8988T (cell line): ENCODE results near the gene INPP5K.
A peak's percentile ranks its signal among the peaks of the same experiment; 100 is the strongest.
"Not testable (repeated sequence)": the region's sequence is repeated elsewhere in the genome, so short reads cannot be mapped to it uniquely, and the experiment has no call there.

Experiments used
- DNase-seq: peaks from one replicate; pipeline ENCODE4 v3.0.0; 2011

INPP5K gene

DNA sequence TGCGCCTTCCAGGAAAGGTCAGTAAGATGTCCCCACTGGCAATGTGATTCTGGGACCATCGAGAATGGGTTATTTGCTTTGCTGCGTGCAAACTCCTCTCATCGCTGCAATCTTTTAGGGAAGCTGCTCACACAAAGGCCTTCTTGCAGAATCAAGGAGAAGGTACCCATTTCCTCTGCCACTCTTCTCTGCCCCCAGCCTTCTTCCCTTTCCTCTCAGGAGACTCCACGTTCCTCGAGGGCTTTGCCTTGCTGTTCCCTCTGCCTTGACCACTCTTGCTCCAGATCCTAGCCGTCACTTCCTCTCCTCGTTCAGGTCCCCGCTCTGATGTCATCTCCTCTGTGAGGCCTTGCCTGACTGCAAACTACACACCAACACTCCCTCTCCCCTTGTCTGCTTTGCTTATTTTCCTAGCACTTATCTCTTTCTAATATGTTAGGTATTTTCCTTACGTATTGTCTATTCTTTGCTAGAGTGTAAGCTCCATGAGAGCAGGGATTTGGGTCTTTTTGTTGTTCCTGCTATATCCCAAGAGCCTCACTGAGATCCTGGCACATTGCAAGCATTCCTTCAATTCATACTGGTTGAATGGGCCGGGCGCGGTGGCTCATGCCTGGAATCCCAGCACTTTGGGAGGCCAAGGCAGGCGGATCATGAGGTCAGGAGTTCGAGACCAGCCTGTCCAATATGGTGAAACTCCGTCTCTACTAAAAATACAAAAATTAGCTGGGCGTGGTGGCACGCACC, 55.0 kb downstream of the INPP5K start:
- DNase-seq, result no peak

DNA sequence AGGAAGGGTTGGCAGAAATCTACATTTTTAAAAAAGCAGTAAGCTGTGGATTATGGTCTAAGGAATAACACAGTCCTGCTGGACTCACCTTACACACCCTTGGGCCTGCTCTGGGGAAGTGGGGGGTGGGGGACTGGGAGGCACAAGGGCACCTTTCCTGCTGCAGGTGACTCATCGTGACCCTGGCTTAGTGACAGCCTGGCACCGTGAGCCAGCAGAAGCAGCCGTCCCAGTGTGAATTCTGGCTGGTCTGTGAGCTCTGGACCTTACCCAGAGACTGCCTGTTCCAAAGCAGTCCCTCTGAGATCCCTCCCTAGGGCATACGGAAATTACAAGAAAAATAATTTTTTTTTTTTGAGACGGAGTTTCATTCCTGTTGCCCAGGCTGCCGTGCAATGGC, 56.2 kb downstream of the INPP5K start:
- DNase-seq, result no peak

DNA sequence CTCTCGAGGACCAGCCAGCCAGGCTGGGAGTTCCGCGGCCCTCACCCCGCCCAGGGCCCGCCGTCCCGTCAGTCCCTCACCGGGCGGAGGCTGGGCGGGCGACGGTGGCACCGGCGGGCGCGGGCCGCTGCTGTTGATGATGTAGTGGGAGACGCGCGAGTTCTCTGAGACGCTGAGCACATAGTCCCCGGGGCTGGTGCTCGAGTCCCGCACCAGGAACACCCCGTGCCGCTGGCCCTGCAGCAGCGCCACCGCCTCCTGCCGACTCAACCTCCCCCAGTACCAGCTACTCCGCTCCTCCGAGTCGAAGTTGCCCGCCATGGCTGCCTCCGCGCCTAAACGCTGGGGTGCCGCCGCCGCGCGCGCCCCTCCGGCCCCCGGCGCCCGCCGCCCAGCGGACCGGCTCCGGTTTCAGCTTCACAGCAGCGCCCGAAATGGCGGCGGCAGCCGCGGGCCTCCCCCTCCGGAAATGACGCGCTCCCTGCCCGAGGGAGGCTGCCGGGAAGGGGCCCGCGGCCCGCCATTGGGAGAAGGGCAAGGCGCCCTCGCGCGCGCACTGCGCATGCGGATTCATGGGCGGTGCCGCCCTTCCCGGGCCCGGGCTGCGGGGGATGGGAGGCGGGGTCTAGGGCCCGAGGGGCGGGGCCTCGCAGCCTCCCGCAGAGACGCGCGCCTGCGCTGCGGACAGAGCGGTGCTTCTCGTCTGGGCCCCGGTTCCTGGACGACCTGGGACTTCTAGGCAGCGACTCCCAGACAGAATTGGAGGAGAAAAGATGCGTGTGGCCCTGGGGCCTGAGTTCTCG, 60.4 kb downstream of the INPP5K start, which contains the start of gene CRK:
CRK (minus strand) TSS at position 436 of the 803 bp plus-strand sequence; CDS start at position 321, 115 bp downstream.
- DNase-seq, result peak; percentile 91

DNA sequence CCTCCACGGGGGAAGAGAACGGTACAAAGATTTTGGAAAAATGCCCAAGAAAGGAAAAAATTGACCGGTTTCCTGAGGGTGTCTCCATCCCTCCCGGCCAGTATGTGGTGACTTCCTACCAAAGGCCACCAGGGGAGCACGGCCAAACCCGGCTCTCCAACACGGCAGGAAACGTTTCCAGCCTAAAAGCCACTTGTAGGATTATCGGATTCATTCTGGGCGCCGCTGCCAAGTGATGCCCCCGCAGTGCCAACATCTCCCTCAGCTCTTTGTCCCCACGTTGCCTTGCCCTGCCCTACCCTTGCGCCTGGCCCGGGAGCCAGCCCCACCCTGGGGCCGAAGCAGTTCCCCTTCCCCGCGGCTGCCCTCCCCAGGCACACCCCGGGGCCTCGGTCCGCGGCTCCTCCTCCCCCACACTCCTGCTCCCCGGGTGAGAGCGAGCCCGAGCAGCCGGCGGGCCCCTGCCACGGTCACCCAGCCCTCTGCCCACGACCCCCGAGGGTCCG, 61.1 kb downstream of the INPP5K start:
- peak; percentile 69 for DNase-seq

DNA sequence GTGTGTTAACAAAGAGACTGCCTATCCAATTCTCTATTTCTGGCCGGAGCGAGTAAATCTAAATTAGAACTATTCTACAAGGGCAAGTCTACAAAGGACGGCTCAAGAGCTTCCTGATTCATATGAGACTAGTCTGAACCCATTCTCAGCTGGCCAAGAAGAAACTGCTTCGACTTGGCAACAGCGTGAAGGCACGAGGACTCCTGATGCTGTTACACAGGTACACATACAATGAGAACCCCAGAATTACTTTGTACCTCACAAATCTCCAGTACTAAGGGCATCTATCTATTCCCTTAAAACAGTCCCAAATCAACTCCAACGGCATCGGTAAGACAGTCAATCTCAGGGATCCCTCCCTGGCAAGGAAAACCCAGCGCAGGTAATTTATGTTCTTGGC, 61.9 kb downstream of the INPP5K start:
- no peak for DNase-seq

DNA sequence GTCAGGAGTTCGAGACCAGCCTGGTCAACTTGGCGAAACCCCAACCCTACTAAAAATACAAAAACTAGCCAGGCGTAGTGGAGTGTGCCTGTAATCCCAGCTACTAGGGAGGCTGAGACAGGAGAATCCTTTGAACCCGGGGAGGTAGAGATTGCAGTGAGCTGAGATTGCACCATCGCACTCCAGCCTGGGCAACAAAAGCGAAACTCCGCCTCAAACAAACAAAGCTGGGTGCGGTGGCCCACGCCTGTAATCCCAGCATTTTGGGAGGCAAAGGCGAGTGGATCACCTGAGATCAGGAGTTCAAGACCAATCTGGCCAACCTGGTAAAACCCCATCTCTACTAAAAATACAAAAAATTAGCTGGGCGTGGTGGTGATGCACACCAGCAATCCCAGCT, 62.7 kb downstream of the INPP5K start:
- not testable (repeated sequence) for DNase-seq

DNA sequence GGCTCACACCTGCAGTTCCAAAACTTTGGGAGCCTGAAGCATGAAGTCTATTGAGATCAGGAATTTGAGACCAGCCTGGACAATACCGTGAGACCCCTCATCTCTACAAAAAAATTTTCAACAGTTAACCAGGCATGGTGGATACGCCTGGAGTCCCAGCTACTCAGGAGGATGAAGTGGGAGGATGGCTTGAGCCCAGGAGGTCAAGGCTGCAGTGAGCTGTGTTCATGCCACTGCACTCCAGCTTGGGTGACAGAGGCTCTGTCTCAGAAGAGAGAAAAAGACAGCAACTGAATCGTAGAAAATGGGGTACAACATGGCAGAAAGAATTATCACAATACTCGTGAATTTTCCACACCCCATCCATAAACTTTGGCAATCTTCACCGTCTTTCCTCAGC, 63.6 kb downstream of the INPP5K start:
- DNase-seq, result no peak

DNA sequence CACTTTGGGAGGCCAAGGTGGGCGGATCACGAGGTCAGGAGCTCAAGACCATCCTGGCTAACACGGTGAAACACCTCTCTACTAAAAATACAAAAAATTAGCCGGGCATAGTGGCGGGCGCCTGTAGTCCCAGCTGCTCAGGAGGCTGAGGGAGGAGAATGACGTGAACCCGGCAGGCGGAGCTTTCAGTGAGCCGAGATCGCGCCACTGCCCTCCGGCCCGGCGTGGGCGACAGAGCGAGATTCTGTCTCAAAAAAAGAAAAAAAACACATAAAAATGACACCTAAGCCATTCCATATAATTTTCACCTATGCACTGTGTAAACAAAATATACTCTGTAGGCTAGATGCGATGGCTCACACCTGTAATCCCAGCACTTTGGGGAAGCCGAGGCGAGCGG, 66.2 kb downstream of the INPP5K start:
- not testable (repeated sequence) for DNase-seq

DNA sequence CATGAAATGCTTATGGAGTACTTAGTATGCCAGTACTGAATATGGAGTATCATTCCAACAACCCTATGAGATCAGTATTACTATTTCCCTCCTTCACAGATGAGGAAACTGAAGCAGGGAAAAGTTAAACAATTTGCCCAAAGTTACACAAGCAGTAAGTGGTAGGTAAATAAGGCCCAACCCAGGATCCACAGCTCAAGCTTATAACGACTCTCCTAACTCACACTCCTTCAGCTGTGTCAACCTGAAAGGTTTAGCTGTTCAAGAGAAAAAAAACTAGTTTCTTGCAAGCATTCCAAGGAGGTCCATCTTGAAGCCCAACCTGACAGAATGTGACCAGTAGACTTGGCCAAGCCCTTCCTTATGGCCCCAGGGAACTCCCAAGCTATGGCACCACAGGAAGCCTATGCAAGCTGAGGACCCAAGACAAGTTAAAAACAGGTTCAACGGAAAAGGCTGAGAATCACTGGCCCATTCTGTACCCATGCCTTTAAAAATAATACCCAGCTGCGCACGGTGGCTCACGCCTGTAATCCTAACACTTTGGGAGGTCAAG, 66.9 kb downstream of the INPP5K start:
- DNase-seq, result no peak

DNA sequence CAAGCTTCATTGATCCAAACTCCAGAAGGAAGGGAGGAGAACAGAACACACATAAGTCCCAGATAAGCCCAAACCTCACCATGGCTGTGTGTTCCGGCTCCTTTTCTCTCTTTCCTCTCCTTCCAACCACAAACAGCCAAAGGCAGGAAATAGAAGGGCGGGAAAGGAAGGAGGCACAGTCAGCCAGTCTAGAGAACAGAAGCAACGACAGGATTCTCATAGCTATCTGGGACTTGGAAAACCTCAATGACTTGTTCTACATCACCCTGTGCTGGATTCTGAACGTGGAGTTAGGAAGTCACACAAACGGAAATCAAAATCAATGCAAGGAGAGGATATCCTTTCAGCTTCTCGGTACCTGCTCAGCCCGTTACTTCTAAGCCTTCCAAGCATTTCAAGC, 69.4 kb downstream of the INPP5K start:
- DNase-seq, result no peak

DNA sequence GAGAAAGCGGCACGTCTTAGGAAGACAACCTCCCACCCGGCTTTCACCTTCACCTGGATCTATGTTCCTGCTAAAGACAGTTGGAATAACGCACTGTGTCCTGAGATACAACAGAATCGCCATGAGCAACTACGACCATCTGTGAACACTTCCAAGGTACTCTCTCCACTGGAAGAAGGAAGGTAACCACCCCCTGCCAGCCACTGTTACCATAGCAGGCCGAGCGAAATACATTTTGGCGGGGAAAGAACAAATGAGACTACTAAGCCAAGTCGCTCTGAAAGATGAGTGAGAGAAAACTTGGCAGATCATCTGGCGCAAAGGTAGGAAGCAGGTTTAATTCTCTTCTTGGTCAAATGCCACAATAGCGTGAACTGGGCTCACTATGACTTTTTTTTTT, 70.2 kb downstream of the INPP5K start:
- DNase-seq, result no peak

DNA sequence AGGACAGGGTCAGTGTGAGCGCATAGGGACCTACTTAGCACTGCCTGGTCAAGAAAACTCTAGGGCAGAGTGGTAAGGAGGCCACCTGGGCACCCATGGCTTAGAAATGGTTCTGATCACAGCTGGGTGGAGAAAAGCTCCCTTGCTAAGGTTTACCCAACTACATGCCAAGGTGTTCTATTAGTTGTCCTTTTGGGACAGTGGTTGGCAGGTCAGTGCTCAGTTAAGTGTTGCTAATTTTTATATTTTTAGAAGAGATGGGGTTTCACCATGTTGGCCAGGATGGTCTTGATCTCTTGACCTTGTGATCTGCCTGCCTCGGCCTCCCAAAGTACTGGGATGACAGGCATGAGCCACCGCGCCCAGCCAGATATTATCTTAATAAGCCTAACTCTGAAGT, 70.7 kb downstream of the INPP5K start:
- not testable (repeated sequence) for DNase-seq
